ENCODE data around the gene MAML1.

The MAML1 gene

GRCh38 chr5:179795863-179796833, 63.5 kb downstream of the MAML1 start:
- DNase-seq = peak; percentile 78

- no peak for DNase-seq
Observed at GRCh38 chr5:179796877-179797608, 64.4 kb downstream of the MAML1 start.

- no peak for DNase-seq
Observed at GRCh38 chr5:179797741-179798140, 65.1 kb downstream of the MAML1 start.

- DNase-seq = no peak
Observed at GRCh38 chr5:179798144-179798770, 65.6 kb downstream of the MAML1 start.

GRCh38 chr5:179798771-179799643, 66.4 kb downstream of the MAML1 start:
- DNase-seq = no peak

GRCh38 chr5:179799644-179799973, 67.0 kb downstream of the MAML1 start:
- DNase-seq = no peak

GRCh38 chr5:179800071-179800695, 67.6 kb downstream of the MAML1 start:
- DNase-seq = no peak

GRCh38 chr5:179800696-179801201, 68.1 kb downstream of the MAML1 start:
- no peak for DNase-seq

GRCh38 chr5:179801304-179802206, 68.9 kb downstream of the MAML1 start:
- DNase-seq = peak; percentile 87

- no peak for DNase-seq
Observed at GRCh38 chr5:179802207-179802883, 69.7 kb downstream of the MAML1 start.

- no peak for DNase-seq
Observed at GRCh38 chr5:179802950-179803562, 70.4 kb downstream of the MAML1 start.

GRCh38 chr5:179803651-179804554, 71.3 kb downstream of the MAML1 start:
- DNase-seq = no peak

GRCh38 chr5:179804555-179804947, 71.9 kb downstream of the MAML1 start:
- no peak for DNase-seq

- no peak for DNase-seq
Observed at GRCh38 chr5:179805070-179805528, 72.5 kb downstream of the MAML1 start.

GRCh38 chr5:179805529-179806249, 73.1 kb downstream of the MAML1 start:
- no peak for DNase-seq

GRCh38 chr5:179806250-179807048, 73.8 kb downstream of the MAML1 start, which contains the start of gene MGAT4B:
Gene MGAT4B, minus strand, starts transcription at chr5:179806866. Its CDS starts 283 bp downstream, at chr5:179806583.
- DNase-seq = peak; percentile 74
